Stimulated activated CD4-positive, alpha-beta T cell treated with anti-CD3 and anti-CD28 coated beads, Interleukin-2, amount 100 ng/mL, for 48 hours (primary cell): ENCODE results near the gene CFAP126.
A peak's percentile ranks its signal among the peaks of the same experiment; 100 is the strongest.
"Not testable (repeated sequence)": the region's sequence is repeated elsewhere in the genome, so short reads cannot be mapped to it uniquely, and the experiment has no call there.

Source experiments
- DNase-seq, 2 donors: peaks; one replicate each; pipeline ENCODE4 v3.0.0-alpha.2; 2020

The CFAP126 gene

GRCh38 chr1:161367684-161368400, at the start of gene CFAP126:
CFAP126 (minus strand) TSS chr1:161367876; CDS start chr1:161367868, 8 bp downstream.
- DNase-seq = no peak

- not testable (repeated sequence) for DNase-seq
Measured at GRCh38 chr1:161413050-161413449, 45.4 kb upstream of the CFAP126 start.

GRCh38 chr1:161410636-161410970, 42.9 kb upstream of the CFAP126 start:
- DNase-seq = not testable (repeated sequence)

GRCh38 chr1:161409848-161410635, 42.4 kb upstream of the CFAP126 start:
- DNase-seq = not testable (repeated sequence)

- DNase-seq = no peak
Measured at GRCh38 chr1:161408429-161409052, 40.9 kb upstream of the CFAP126 start.

GRCh38 chr1:161407451-161407985, 39.8 kb upstream of the CFAP126 start:
- DNase-seq = no peak

GRCh38 chr1:161406551-161406950, 38.9 kb upstream of the CFAP126 start:
- DNase-seq = not testable (repeated sequence)

GRCh38 chr1:161404051-161404597, 36.4 kb upstream of the CFAP126 start:
- no peak for DNase-seq

- DNase-seq = no peak
Measured at GRCh38 chr1:161402446-161402845, 34.8 kb upstream of the CFAP126 start.

- peak; percentile 89 to 92 for DNase-seq
Measured at GRCh38 chr1:161399257-161399998, 31.8 kb upstream of the CFAP126 start.

GRCh38 chr1:161398900-161399256, 31.2 kb upstream of the CFAP126 start:
- DNase-seq = no peak

GRCh38 chr1:161397038-161397437, 29.4 kb upstream of the CFAP126 start:
- DNase-seq = not testable (repeated sequence)

GRCh38 chr1:161393151-161393550, 25.5 kb upstream of the CFAP126 start:
- DNase-seq = no peak

- DNase-seq = no peak
Measured at GRCh38 chr1:161391611-161392010, 23.9 kb upstream of the CFAP126 start.

- not testable (repeated sequence) for DNase-seq
Measured at GRCh38 chr1:161391136-161391535, 23.5 kb upstream of the CFAP126 start.

- no peak for DNase-seq
Measured at GRCh38 chr1:161390559-161390858, 22.8 kb upstream of the CFAP126 start.

- DNase-seq = peak; percentile 91 to 93
Measured at GRCh38 chr1:161389691-161390558, 22.2 kb upstream of the CFAP126 start.

GRCh38 chr1:161389158-161389557, 21.5 kb upstream of the CFAP126 start:
- not testable (repeated sequence) for DNase-seq

- no peak for DNase-seq
Measured at GRCh38 chr1:161388639-161389038, 21.0 kb upstream of the CFAP126 start.

GRCh38 chr1:161382214-161383019, 14.7 kb upstream of the CFAP126 start:
- no peak for DNase-seq

GRCh38 chr1:161381707-161382106, 14.0 kb upstream of the CFAP126 start:
- DNase-seq = no peak
